ENCODE results near the gene GPR85. TPM values are rescaled to one million over a fixed set of nuclear protein-coding genes. Genes with fewer than 3 reads are reported as not detected.

Gene GPR85
- total and polyA plus RNA-seq, 4 donors = 0.32 to 3.4 (median 1.5) TPM

- 7 to 8% methylated on average over 15 of the region's 15 CpGs for WGBS, 2 donors
- ATAC-seq (ENCODE audit: low FRiP score) = peak; percentile 75
- H3K27ac ChIP-seq (ENCODE audit: low read depth in 1 of 2, low read length in 2 of 2) = peak overlapping the region in 1 of 2 donors; percentile 44
- H3K4me3 ChIP-seq (ENCODE audit: low read length in 2 of 2) = peak overlapping the region; percentile 82 to 96
- intact Hi-C loops (cut with DNase I) = no loop called here
- no peaks in the 10 kb centered on the region for H3K36me3 ChIP-seq (ENCODE audit: control insufficient read depth in 1 of 2, insufficient read depth in 2 of 2, low read length in 1 of 2)
- H3K4me1 ChIP-seq (ENCODE audit: control insufficient read depth in 1 of 2, insufficient read depth in 2 of 2, low read length in 2 of 2) = no peaks in the 10 kb centered on the region
- no peaks in the 10 kb centered on the region for H3K27me3 ChIP-seq (ENCODE audit: control insufficient read depth in 1 of 2, insufficient read depth in 2 of 2, low read length in 1 of 2)
- DNase-seq = no peak
- no peaks in the 10 kb centered on the region for H3K9me3 ChIP-seq (ENCODE audit: control insufficient read depth, low read length)
Observed at GRCh38 chr7:113087071-113087998, 708 bp upstream of the GPR85 start.

DNA sequence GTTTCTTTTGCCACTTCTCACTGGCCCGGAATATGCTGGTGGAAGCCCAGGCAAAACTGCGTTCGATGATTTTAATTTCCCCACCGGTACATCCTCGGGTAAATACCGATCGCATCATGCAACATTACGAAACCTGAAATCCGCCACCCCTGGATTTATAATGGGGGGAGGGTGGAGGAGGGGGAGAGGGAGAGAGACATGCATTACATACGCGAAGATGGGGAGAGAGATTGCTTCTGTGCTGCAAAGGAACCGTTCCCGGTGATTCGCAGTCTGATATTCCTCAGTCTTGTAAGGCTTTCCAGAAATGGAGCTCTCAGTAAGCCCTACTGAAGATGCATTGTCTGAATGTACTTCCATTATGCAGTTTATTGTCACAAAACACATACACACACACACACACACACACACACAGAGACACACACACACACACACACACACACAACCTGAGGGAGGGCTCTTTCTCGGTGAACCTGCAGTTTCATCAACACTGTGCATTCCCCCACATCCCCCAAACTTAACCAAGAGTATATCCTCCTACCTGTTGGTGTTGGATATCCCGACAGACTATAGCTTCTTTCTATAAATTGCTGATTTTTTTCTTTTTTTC lies 741 bp downstream of the GPR85 start:
- H3K27ac ChIP-seq (ENCODE audit: low read depth in 1 of 2, low read length in 2 of 2) = no peak overlapping the region
- 24 to 29% methylated on average over 16 of the region's 16 CpGs for WGBS, 2 donors
- DNase-seq = no peak
- ATAC-seq (ENCODE audit: low FRiP score) = no peak
- intact Hi-C loops (cut with DNase I) = no loop called here
- peak overlapping the region; percentile 25 to 96 for H3K4me3 ChIP-seq (ENCODE audit: low read length in 2 of 2)
- no peaks in the 10 kb centered on the region for H3K27me3 ChIP-seq (ENCODE audit: control insufficient read depth in 1 of 2, insufficient read depth in 2 of 2, low read length in 1 of 2)
- no peaks in the 10 kb centered on the region for H3K9me3 ChIP-seq (ENCODE audit: control insufficient read depth, low read length)
- H3K36me3 ChIP-seq (ENCODE audit: control insufficient read depth in 1 of 2, insufficient read depth in 2 of 2, low read length in 1 of 2) = no peaks in the 10 kb centered on the region
- no peaks in the 10 kb centered on the region for H3K4me1 ChIP-seq (ENCODE audit: control insufficient read depth in 1 of 2, insufficient read depth in 2 of 2, low read length in 2 of 2)

DNA sequence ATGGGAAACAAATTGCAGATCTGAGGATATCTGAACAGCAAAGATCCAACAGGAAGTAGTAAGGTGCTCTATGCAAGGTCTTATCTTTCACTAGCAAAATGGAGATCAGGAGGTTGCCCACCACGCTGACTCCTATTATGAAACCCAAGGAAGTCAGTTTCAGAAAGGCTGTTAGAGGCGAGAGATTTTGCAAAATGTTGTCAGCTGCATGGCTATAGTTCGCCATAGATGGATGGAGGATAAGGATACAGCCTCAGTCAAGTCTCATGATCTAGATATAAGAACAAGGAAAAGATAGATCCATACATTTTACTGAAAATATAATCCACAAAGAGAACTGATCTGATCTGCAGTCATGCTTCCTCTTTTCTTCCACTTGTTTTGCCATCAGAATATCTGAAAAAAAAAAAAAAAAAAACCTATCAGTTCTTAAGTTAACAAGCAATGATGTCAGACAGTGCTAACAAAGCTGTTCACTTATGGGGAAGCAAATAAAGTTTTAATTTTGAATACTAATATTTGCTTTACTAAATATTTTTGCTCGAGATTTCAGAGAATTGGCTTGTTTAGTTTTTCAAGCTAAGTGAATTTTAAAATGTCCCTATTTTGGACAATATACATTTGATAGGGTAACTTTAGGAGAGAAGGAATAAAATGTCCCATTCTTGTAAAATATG lies 2.0 kb downstream of the GPR85 start:
- ATAC-seq (ENCODE audit: low FRiP score) (no peak), DNase-seq (no peak)
- Histone ChIP-seq H3K9me3 (ENCODE audit: control insufficient read depth, low read length) (no peaks in the 10 kb centered on the region), H3K4me1 (ENCODE audit: control insufficient read depth in 1 of 2, insufficient read depth in 2 of 2, low read length in 2 of 2) (no peaks in the 10 kb centered on the region), H3K27me3 (ENCODE audit: control insufficient read depth in 1 of 2, insufficient read depth in 2 of 2, low read length in 1 of 2) (no peaks in the 10 kb centered on the region), H3K4me3 (ENCODE audit: low read length in 2 of 2) (no peak overlapping the region), H3K36me3 (ENCODE audit: control insufficient read depth in 1 of 2, insufficient read depth in 2 of 2, low read length in 1 of 2) (no peaks in the 10 kb centered on the region), H3K27ac (ENCODE audit: low read depth in 1 of 2, low read length in 2 of 2) (no peak overlapping the region)
- WGBS, 2 donors = 91 to 93% methylated on average over 4 of the region's 4 CpGs
- intact Hi-C loops (cut with DNase I) = no loop called here

- no peaks in the 10 kb centered on the region for H3K36me3 ChIP-seq (ENCODE audit: control insufficient read depth in 1 of 2, insufficient read depth in 2 of 2, low read length in 1 of 2)
- H3K27ac ChIP-seq (ENCODE audit: low read depth in 1 of 2, low read length in 2 of 2) = no peak overlapping the region
- H3K4me1 ChIP-seq (ENCODE audit: control insufficient read depth in 1 of 2, insufficient read depth in 2 of 2, low read length in 2 of 2) = no peaks in the 10 kb centered on the region
- 77 to 88% methylated on average over 10 of the region's 10 CpGs for WGBS, 2 donors
- H3K4me3 ChIP-seq (ENCODE audit: low read length in 2 of 2) = no peak overlapping the region
- no peaks in the 10 kb centered on the region for H3K27me3 ChIP-seq (ENCODE audit: control insufficient read depth in 1 of 2, insufficient read depth in 2 of 2, low read length in 1 of 2)
- DNase-seq (no peak), ATAC-seq (ENCODE audit: low FRiP score) (no peak)
- H3K9me3 ChIP-seq (ENCODE audit: control insufficient read depth, low read length) = no peaks in the 10 kb centered on the region
- intact Hi-C loops (cut with DNase I) = no loop called here
Observed at GRCh38 chr7:113083816-113084495, 2.7 kb downstream of the GPR85 start.

GRCh38 chr7:113083132-113083815 lies 3.4 kb downstream of the GPR85 start:
- no peaks in the 10 kb centered on the region for H3K27me3 ChIP-seq (ENCODE audit: control insufficient read depth in 1 of 2, insufficient read depth in 2 of 2, low read length in 1 of 2)
- no peak overlapping the region for H3K4me3 ChIP-seq (ENCODE audit: low read length in 2 of 2)
- 91 to 96% methylated on average over 1 of the region's 1 CpG for WGBS, 2 donors
- no peaks in the 10 kb centered on the region for H3K9me3 ChIP-seq (ENCODE audit: control insufficient read depth, low read length)
- DNase-seq (no peak), ATAC-seq (ENCODE audit: low FRiP score) (no peak)
- H3K4me1 ChIP-seq (ENCODE audit: control insufficient read depth in 1 of 2, insufficient read depth in 2 of 2, low read length in 2 of 2) = no peaks in the 10 kb centered on the region
- intact Hi-C loops (cut with DNase I) = no loop called here
- H3K36me3 ChIP-seq (ENCODE audit: control insufficient read depth in 1 of 2, insufficient read depth in 2 of 2, low read length in 1 of 2) = no peaks in the 10 kb centered on the region
- H3K27ac ChIP-seq (ENCODE audit: low read depth in 1 of 2, low read length in 2 of 2) = no peak overlapping the region

DNA sequence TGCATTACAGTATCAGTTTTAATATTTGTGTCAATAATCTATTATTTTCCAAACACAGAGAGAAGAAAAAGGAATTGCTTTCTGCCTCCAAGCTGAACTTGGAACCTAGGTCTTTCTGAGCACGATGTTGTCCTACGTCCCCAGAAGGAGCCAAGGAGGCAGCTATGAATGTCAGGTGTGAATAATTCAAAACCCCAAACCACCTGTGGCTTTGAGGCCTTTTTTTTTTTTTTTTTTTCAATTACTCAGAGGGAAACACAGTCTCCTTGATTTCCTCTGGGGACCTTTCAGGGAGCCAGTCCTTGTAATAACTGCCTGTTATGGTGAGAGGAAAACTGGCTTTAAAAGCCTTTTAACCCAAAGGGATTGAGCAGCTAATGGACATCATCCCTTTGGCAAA lies 8.3 kb downstream of the GPR85 start:
- Histone ChIP-seq H3K4me3 (ENCODE audit: low read length in 2 of 2) (no peak overlapping the region), H3K9me3 (ENCODE audit: control insufficient read depth, low read length) (no peaks in the 10 kb centered on the region), H3K36me3 (ENCODE audit: control insufficient read depth in 1 of 2, insufficient read depth in 2 of 2, low read length in 1 of 2) (no peaks in the 10 kb centered on the region), H3K27ac (ENCODE audit: low read depth in 1 of 2, low read length in 2 of 2) (no peak overlapping the region), H3K27me3 (ENCODE audit: control insufficient read depth in 1 of 2, insufficient read depth in 2 of 2, low read length in 1 of 2) (no peaks in the 10 kb centered on the region), H3K4me1 (ENCODE audit: control insufficient read depth in 1 of 2, insufficient read depth in 2 of 2, low read length in 2 of 2) (no peaks in the 10 kb centered on the region)
- WGBS, 2 donors = 81 to 86% methylated on average over 2 of the region's 2 CpGs
- ATAC-seq (ENCODE audit: low FRiP score) (no peak), DNase-seq (no peak)
- intact Hi-C loops (cut with DNase I) = no loop called here

DNA sequence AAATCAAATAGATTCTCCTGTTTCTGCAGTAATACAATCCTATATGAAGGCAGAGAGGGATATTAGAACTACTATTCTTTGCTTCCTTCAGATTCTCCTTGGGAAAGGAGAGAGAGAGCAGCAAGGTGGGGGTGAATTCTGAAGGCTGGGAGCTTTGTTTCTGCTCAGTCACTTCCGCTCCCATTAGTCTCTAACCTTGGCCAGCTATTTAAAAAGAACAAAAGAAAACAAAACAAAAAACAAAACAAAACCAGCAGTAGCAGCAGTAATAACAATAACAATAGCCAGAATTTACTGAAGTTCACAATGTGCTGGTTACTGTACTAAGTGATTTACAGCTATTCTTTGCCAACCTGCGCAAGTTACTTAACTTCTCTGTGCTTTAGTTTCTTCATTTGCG lies 9.9 kb downstream of the GPR85 start:
- ATAC-seq (ENCODE audit: low FRiP score) (no peak), DNase-seq (no peak)
- intact Hi-C loops (cut with DNase I) = no loop called here
- whole genome bisulfite sequencing, 2 donors = 93 to 96% methylated on average over 3 of the region's 3 CpGs
- H3K9me3 ChIP-seq (ENCODE audit: control insufficient read depth, low read length) = no peaks in the 10 kb centered on the region
- H3K4me3 ChIP-seq (ENCODE audit: low read length in 2 of 2) = no peak overlapping the region
- no peaks in the 10 kb centered on the region for H3K4me1 ChIP-seq (ENCODE audit: control insufficient read depth in 1 of 2, insufficient read depth in 2 of 2, low read length in 2 of 2)
- no peaks in the 10 kb centered on the region for H3K36me3 ChIP-seq (ENCODE audit: control insufficient read depth in 1 of 2, insufficient read depth in 2 of 2, low read length in 1 of 2)
- no peaks in the 10 kb centered on the region for H3K27me3 ChIP-seq (ENCODE audit: control insufficient read depth in 1 of 2, insufficient read depth in 2 of 2, low read length in 1 of 2)
- H3K27ac ChIP-seq (ENCODE audit: low read depth in 1 of 2, low read length in 2 of 2) = no peak overlapping the region

DNA sequence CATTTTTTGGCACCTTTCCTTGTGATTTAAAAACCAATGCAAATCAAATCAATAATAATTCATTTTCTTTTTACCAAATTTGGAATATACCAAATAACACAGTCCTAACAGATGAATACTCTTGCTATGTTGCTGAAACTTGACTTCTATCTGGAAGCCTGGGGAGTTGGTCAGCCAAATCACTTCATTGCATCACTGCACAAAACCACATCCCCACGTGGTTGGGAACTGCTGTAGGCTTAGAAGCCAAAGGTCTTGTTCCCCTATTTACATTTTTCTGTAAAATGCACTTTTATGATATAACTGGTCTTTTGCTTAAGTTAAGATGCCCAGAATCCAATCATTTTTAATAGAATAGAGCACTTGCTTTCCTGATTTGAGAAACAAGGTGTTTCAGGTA lies 15.2 kb downstream of the GPR85 start:
- Histone ChIP-seq H3K36me3 (ENCODE audit: control insufficient read depth in 1 of 2, insufficient read depth in 2 of 2, low read length in 1 of 2) (no peaks in the 10 kb centered on the region), H3K4me1 (ENCODE audit: control insufficient read depth in 1 of 2, insufficient read depth in 2 of 2, low read length in 2 of 2) (no peaks in the 10 kb centered on the region), H3K27ac (ENCODE audit: low read depth in 1 of 2, low read length in 2 of 2) (no peak overlapping the region), H3K27me3 (ENCODE audit: control insufficient read depth in 1 of 2, insufficient read depth in 2 of 2, low read length in 1 of 2) (no peaks in the 10 kb centered on the region), H3K4me3 (ENCODE audit: low read length in 2 of 2) (no peak overlapping the region), H3K9me3 (ENCODE audit: control insufficient read depth, low read length) (no peaks in the 10 kb centered on the region)
- intact Hi-C loops (cut with DNase I) = no loop called here
- WGBS, 2 donors = 28 to 29% methylated on average over 1 of the region's 1 CpG
- ATAC-seq (ENCODE audit: low FRiP score) = no peak
- peak in 1 of 2 donors; percentile 69 for DNase-seq

All from aorta (tissue), 5 donors.